ENCODE data around the gene IPO11.
"Not testable (repeated sequence)": the region's sequence is repeated elsewhere in the genome, so short reads cannot be mapped to it uniquely, and the experiment has no call there.

The IPO11 gene

GRCh38 chr5:62450259-62450658 lies 37.7 kb downstream of the IPO11 start:
- no peak for DNase-seq

DNA sequence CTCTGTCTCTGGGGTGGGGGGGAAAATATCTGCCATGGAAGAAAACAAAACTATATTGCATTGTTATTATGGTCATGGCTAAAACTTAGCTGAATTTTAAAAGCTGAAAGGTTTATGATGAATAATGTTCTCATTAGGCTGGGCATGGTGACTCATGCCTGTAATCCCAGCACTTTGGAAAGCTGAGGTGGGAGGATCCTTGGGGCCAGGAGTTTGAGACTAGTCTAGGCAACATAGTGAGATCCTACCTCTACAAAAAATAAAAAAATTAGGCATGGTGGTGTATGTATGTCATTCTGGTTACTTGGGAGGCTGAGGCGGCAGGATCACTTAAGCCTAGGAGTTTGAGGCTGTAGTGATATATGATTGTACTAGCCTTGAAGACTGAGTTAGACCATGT lies 44.5 kb downstream of the IPO11 start:
- no peak for DNase-seq

GRCh38 chr5:62460578-62460983 lies 48.0 kb downstream of the IPO11 start:
- no peak for DNase-seq

DNA sequence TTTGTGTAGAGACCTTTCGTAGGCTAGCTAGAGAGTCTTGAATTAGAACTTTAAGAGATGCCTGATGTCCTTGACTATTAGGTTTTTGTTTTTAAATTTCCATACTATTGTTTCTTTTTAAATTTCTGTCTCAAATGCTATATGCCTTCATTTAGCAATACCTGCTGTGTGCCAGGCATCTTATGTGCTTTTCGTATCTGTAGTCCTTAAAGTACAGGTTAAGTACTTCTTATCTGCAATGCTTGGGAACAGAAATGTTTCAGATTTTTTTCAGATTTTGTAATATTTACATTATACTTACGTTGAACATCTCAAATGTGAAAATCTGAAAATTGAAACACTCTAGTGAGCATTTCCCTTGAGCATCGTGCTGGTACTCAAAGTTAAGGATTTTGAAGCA lies 49.0 kb downstream of the IPO11 start:
- no peak for DNase-seq

GRCh38 chr5:62465985-62466925 lies 53.7 kb downstream of the IPO11 start:
- no peak for DNase-seq

- no peak for DNase-seq
These were observed 60.6 kb downstream of the IPO11 start for GRCh38 chr5:62473209-62473608.

DNA sequence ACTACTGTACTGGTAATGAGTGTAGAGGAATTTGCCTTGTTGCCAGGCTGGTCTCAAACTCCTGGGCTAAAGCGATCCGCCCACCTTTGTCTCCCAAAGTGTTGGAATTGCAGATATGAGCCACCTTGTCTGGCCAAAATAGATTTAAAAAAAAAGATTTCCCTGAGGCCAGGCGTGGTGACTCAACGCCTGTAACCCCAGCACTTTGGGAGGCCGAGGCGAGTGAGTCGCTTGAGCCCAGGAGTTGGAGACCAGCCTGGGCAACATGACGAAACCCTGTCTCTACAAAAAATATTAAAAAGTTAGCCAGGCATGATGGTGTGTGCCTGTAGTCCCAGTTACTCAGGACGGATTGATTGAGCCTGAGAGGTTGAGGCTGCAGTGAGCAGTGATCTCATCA lies 62.5 kb downstream of the IPO11 start:
- no peak for DNase-seq

- no peak for DNase-seq
These were observed 65.2 kb downstream of the IPO11 start for GRCh38 chr5:62477801-62478200.

DNA sequence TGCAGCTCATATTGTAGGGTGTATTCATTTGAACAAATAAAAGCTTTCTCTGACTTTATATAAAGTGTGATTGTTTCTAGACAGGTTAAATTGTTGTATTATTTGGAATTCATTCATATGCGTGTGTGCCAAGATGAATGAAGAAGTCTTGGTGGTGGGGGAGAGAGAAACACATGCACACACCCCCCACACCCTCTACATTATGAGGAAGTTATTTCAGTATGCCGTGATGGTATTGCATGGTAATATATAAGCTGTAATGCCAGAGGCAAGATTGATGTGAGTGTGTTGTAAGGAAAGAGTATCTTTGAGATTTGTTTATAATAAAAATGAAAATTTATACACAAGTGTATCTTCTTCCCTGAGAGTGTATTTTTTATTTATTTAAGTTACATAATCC lies 71.0 kb downstream of the IPO11 start:
- no peak for DNase-seq

DNA sequence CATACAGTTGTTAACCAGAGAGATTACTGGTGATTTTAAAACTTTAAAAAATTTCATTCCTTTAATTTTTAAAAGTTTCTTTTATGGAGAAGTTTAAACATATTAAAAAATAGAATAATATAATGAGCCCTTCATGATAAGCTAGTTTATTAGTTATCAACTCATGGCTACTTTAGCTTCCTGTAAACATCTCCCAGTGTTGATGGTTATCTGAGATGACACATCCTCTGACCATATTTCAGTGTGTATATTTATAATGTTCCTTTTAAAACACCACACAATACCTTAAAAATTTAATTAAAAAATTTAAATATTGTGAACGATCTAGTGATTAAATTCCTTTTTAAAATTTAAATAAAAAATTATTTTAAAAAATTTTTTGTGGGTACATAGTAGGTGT lies 74.1 kb downstream of the IPO11 start:
- DNase-seq, result no peak

DNA sequence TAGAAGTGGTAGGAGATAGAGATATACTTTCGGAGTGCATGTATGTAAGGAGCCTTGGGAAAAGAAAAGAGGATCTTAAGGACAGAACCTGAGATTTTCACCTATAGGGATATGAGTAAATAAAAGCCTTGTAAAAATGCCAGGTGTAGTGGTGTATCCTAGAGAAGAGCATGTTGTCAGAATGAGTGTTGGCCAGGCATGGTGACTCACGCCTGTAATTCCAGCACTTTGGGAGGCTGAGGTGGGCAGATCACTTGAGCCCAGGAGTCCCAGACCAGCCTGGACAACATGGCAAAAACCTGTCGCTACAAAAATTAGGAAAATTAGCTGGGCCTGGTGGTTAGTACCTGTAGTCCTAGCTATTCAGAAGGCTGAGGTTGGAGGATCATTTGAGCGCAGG lies 76.0 kb downstream of the IPO11 start:
- no peak for DNase-seq

- no peak for DNase-seq
These were observed 76.9 kb downstream of the IPO11 start for GRCh38 chr5:62489471-62489870.

GRCh38 chr5:62494772-62495171 lies 82.2 kb downstream of the IPO11 start:
- no peak for DNase-seq

GRCh38 chr5:62496876-62497275 lies 84.3 kb downstream of the IPO11 start:
- no peak for DNase-seq

DNA sequence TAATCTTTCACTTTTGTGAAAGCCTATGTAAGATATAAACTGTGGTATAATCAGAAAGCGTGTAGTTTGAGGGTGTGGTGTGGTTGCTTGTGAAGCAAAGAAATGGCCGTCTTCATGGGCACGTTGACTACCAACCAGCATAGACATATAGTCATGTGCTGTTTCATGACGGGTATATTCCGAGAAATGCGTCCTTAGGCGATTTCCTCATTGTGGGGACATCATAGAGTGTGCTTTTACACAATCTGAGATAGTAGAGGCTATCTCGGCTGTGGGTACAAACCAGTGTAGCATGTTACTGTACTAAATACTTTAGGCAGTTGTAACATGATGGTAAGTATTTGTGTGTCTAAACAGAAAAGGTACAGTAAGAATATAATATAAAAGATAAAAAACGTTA lies 86.4 kb downstream of the IPO11 start:
- no peak for DNase-seq

- no peak for DNase-seq
These were observed 87.2 kb downstream of the IPO11 start for GRCh38 chr5:62499756-62500155.

DNA sequence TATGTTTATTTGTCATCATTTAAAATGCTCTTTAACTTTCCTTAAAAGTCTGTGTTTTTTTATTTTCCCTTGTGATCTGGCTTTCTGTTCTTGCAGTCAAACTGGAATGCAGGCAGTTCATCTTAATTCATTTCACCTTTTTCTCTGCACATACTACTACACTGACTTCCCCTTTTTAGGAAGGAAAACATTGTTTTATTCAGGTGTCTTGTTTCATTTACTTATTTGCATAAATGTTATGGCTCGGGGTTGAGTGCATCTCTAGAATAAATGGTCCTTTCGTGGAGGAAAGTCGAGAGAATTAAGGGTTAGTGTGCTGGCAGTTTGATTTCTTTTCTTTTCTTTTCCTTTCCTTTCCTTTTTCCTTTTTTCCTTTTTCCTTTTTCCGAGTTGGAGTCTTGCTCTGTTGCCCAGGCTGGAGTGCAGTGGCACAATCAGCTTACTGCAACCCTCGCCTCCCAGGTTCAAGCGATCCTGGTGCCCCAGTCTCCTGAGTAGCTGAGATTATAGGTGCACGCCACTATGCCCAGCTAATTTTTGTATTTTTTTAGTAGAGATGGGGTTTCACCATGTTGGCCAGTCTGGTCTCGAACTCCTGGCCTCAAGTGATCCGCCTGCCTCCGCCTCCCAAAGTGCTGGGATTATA lies 90.0 kb downstream of the IPO11 start:
- DNase-seq, result no peak

GRCh38 chr5:62504129-62504528 lies 91.6 kb downstream of the IPO11 start:
- no peak for DNase-seq

DNA sequence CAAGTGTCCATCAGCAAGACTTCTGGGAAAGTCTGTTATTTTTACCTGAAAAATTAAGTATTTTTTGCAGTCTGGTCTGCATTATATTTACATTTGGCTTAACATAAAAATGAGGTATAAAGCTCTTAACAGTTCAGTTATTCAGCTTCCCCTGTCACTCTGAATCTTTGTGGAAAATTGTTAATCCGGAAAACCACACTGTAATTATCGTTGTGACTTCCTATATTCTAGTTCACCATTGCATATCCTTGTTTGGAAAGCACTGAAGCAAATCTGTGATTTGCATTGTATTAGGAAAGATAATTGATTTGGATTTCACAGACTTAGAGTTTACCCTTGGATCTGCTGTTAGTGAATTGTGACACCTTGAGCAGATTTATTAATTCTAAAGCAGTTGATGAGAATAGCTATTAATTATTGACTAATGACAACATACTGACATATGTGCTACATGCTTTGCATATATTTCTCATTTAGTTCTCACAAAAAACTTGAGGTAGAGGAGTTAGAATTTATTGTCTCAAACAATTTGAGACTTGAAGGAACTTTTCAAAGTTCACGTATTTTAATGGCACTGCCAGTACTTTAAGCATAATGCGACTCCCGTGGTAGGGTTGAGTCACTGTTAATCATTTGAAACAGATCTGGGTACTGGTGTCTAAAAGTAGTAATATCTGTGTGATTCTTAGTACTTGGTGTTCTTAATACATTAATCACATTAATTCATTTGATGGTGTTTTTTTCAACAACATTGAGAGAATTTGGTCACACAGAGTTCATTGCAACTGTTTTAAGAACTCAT lies 94.3 kb downstream of the IPO11 start:
- no peak for DNase-seq

- DNase-seq, result not testable (repeated sequence)
These were observed 96.2 kb downstream of the IPO11 start for GRCh38 chr5:62508760-62509159.

- DNase-seq, result no peak
These were observed 97.2 kb downstream of the IPO11 start for GRCh38 chr5:62509806-62510205.

DNA sequence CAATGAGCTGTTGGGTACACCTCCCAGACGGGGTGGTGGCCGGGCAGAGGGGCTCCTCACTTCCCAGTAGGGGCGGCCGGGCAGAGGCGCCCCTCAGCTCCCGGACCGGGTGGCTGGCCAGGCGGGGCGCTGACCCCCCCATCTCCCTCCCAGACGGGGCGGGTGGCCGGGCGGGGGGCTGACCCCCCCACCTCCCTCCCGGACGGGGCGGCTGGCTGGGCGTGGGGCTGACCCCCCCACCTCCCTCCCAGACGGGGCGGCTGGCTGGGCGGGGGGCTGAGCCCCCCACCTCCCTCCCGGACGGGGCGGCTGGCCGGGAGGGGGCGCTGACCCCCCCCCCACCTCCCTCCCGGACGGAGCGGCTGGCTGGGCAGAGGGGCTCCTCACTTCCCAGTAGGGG lies 100.5 kb downstream of the IPO11 start:
- DNase-seq, result not testable (repeated sequence)

- no peak for DNase-seq
These were observed 102.1 kb downstream of the IPO11 start for GRCh38 chr5:62514510-62515119.
